Neural cell (in vitro differentiated cells): Measurements from ENCODE around the gene THEM4. TPM values are rescaled to one million over a fixed set of nuclear protein-coding genes. Genes with fewer than 3 reads are reported as not detected.

Experiments
- H2AFZ ChIP-seq: fragments of 200-600, 300-800 bp; sonication (generic), shearing (Covaris generic); 2 replicates; pipeline ENCODE4 v1.6.0; 2014; ENCODE audit warnings: low read depth, mild to moderate bottlenecking, antibody characterized with exemption, low read length, moderate library complexity
- H3F3A ChIP-seq: fragments of 200-600 bp; shearing (Covaris generic); 2 replicates; pipeline ENCODE4 v1.6.1; 2016; ENCODE audit warnings: mild to moderate bottlenecking, moderate library complexity, mixed read lengths, antibody characterized with exemption, low read length; ENCODE audit not compliant: insufficient read depth, poor library complexity, severe bottlenecking
- H3K27ac ChIP-seq: fragments of 200-600, 300-800 bp; sonication (generic), shearing (Covaris generic); 2 replicates; pipeline ENCODE4 v1.5.1; 2014; ENCODE audit warnings: mild to moderate bottlenecking, low read length, moderate library complexity
- H3K27me3 ChIP-seq: fragments of 300-800, 200-600 bp; sonication (generic), shearing (Covaris generic); 2 replicates; pipeline ENCODE4 v1.6.0; 2014; ENCODE audit warnings: mild to moderate bottlenecking, low read depth, low read length, moderate library complexity; ENCODE audit not compliant: insufficient read depth
- H3K36me3 ChIP-seq: fragments of 300-800, 200-600 bp; sonication (generic), shearing (Covaris generic); 2 replicates; pipeline ENCODE4 v1.5.1; 2014; ENCODE audit warnings: mild to moderate bottlenecking, antibody characterized with exemption, low read length, moderate library complexity; ENCODE audit not compliant: insufficient read depth
- H3K4me2 ChIP-seq: fragments of 300-800, 200-600 bp; sonication (generic), shearing (Covaris generic); 2 replicates; pipeline ENCODE4 v1.6.0; 2014; ENCODE audit warnings: mild to moderate bottlenecking, low read length
- H3K4me3 ChIP-seq: fragments of 300-800, 200-600 bp; sonication (generic), shearing (Covaris generic); 2 replicates; pipeline ENCODE4 v1.5.1; 2014; ENCODE audit warnings: mild to moderate bottlenecking, low read length, moderate library complexity
- H3K79me2 ChIP-seq: fragments of 200-600 bp; shearing (Covaris generic); replicated peaks from 2 replicates; pipeline ENCODE4 v1.6.0; 2014; ENCODE audit warnings: mild to moderate bottlenecking, low read length, moderate library complexity; ENCODE audit not compliant: insufficient read depth
- H3K9ac ChIP-seq: fragments of 300-800, 200-600 bp; sonication (generic), shearing (Covaris generic); 2 replicates; pipeline ENCODE4 v1.6.1; 2016; ENCODE audit warnings: mild to moderate bottlenecking, low read length, mixed read lengths
- H3K9me2 ChIP-seq: fragments of 200-600 bp; shearing (Covaris generic); 2 replicates; pipeline ENCODE4 v1.6.1; 2016; ENCODE audit warnings: mild to moderate bottlenecking, low read length, mixed read lengths; ENCODE audit not compliant: insufficient read depth
- H3K9me3 ChIP-seq: fragments of 200-600, 300-800 bp; sonication (generic), shearing (Covaris generic); 2 replicates; pipeline ENCODE4 v1.6.1; 2016; ENCODE audit warnings: mild to moderate bottlenecking, mixed run types, low read length, moderate library complexity, mixed read lengths
- H4K20me1 ChIP-seq: fragments of 200-600 bp; shearing (Covaris generic); 2 replicates; pipeline ENCODE4 v1.6.1; 2016; ENCODE audit warnings: mild to moderate bottlenecking, mixed run types; ENCODE audit not compliant: insufficient read depth
- CTCF ChIP-seq: fragments of 450-650 bp; IDR thresholded peaks from 2 replicates; pipeline ENCODE4 v1.5.1; 2014; ENCODE audit warnings: antibody characterized with exemption, mild to moderate bottlenecking, moderate library complexity; ENCODE audit not compliant: poor library complexity, severe bottlenecking
- EP300 ChIP-seq: fragments of 450-650 bp; conservative IDR thresholded peaks from 2 replicates; pipeline ENCODE4 v1.6.1; 2014; ENCODE audit warnings: antibody characterized with exemption, mild to moderate bottlenecking, moderate library complexity; ENCODE audit not compliant: poor library complexity, severe bottlenecking
- EZH2 ChIP-seq: fragments of 200-600, 300-800 bp; shearing (Covaris generic), sonication (generic); IDR thresholded peaks from 2 replicates; pipeline ENCODE4 v1.6.1; 2014; ENCODE audit warnings: antibody characterized with exemption, low read length, borderline replicate concordance, mild to moderate bottlenecking; ENCODE audit not compliant: insufficient read depth, poor library complexity, severe bottlenecking
- MXI1 ChIP-seq: fragments of 450-650 bp; conservative IDR thresholded peaks from 2 replicates; pipeline ENCODE4 v1.6.1; 2014; ENCODE audit warnings: antibody characterized with exemption, mild to moderate bottlenecking; ENCODE audit not compliant: poor library complexity, severe bottlenecking
- POLR2AphosphoS5 ChIP-seq: IDR thresholded peaks from 2 replicates; pipeline ENCODE4 v1.6.1; 2012
- RAD21 ChIP-seq: fragments of 450-650 bp; conservative IDR thresholded peaks from 2 replicates; pipeline ENCODE4 v1.6.1; 2014; ENCODE audit warnings: antibody characterized with exemption, mild to moderate bottlenecking, moderate library complexity
- REST ChIP-seq: IDR thresholded peaks from 2 replicates; pipeline ENCODE4 v1.6.1; 2012; ENCODE audit warnings: borderline replicate concordance
- SMC3 ChIP-seq: fragments of 450-650 bp; conservative IDR thresholded peaks from 2 replicates; pipeline ENCODE4 v1.6.1; 2014; ENCODE audit warnings: antibody characterized with exemption, mild to moderate bottlenecking, moderate library complexity; ENCODE audit not compliant: poor library complexity
- TAF1 ChIP-seq: IDR thresholded peaks from 2 replicates; pipeline ENCODE4 v1.6.1; 2012; ENCODE audit warnings: low read depth
- polyA plus RNA-seq: library from polyadenylated mRNA; depleted of rRNA; stranded (reverse); fragments of >200 nt; gene quantifications from 2 replicates; pipeline ENCODE4 v1.2.3, GENCODE V29; 2014

Gene THEM4
- polyA plus RNA-seq, 1 donor from 2014 or later = 11.3 TPM

GRCh38 chr1:151831605-151832004 lies 77.7 kb downstream of the THEM4 start, which contains the start of gene RORC:
Gene RORC (minus strand): TSS chr1:151831802. CDS start chr1:151831764, 38 bp downstream.
- Histone ChIP-seq H2AFZ (no peak within 1 kb of the TSS), H3F3A (no peaks in the 10 kb centered on the region), H4K20me1 (no peaks in the 10 kb centered on the region), H3K27me3 (peaks cover 10% of the 10 kb centered on the region), H3K4me2 (no peak within 1 kb of the TSS), H3K27ac (no peak within 1 kb of the TSS), H3K4me3 (no peak within 1 kb of the TSS), H3K79me2 (no peaks in the 10 kb centered on the region), H3K9me2 (no peaks in the 10 kb centered on the region), H3K9ac (no peak within 1 kb of the TSS), H3K9me3 (no peaks in the 10 kb centered on the region), H3K36me3 (no peaks in the 10 kb centered on the region)
- TF ChIP-seq MXI1 (no peak), EZH2 (no peak), EP300 (no peak), TAF1 (no peak), POLR2AphosphoS5 (no peak), SMC3 (no peak)

GRCh38 chr1:151831256-151831591 lies 78.1 kb downstream of the THEM4 start:
- Histone ChIP-seq H3K36me3 (no peaks in the 10 kb centered on the region), H3K27ac (no peak overlapping the region), H3K9me2 (no peaks in the 10 kb centered on the region), H3K79me2 (no peaks in the 10 kb centered on the region), H2AFZ (no peak overlapping the region), H3K4me2 (no peak overlapping the region), H3K4me3 (no peak overlapping the region), H4K20me1 (no peaks in the 10 kb centered on the region), H3F3A (no peaks in the 10 kb centered on the region), H3K9me3 (no peaks in the 10 kb centered on the region), H3K27me3 (peaks cover 6% of the 10 kb centered on the region), H3K9ac (no peak overlapping the region)
- TF ChIP-seq TAF1 (no peak), EZH2 (no peak), CTCF (no peak)

GRCh38 chr1:151830055-151830454 lies 79.3 kb downstream of the THEM4 start:
- H3F3A ChIP-seq = no peaks in the 10 kb centered on the region
- H3K4me2 ChIP-seq = no peak overlapping the region
- H3K9me2 ChIP-seq = no peaks in the 10 kb centered on the region
- no peak overlapping the region for H3K4me3 ChIP-seq
- H3K9ac ChIP-seq = no peak overlapping the region
- H3K79me2 ChIP-seq = no peaks in the 10 kb centered on the region
- H3K36me3 ChIP-seq = no peaks in the 10 kb centered on the region
- H3K27ac ChIP-seq = no peak overlapping the region
- no peaks in the 10 kb centered on the region for H3K27me3 ChIP-seq
- H3K9me3 ChIP-seq = no peaks in the 10 kb centered on the region
- H2AFZ ChIP-seq = no peak overlapping the region
- no peaks in the 10 kb centered on the region for H4K20me1 ChIP-seq
- TF ChIP-seq MXI1 = no peak
- TF ChIP-seq REST = no peak
- TF ChIP-seq EZH2 = no peak
- no peak for TF ChIP-seq POLR2AphosphoS5
- no peak for TF ChIP-seq EP300
- TF ChIP-seq SMC3 = no peak
- TF ChIP-seq RAD21 = no peak
- no peak for TF ChIP-seq CTCF
- no peak for TF ChIP-seq TAF1
